Fibroblast of lung (primary cell): ENCODE measurements around the gene SLC2A1. TPM values are rescaled to one million over a fixed set of nuclear protein-coding genes. Genes with fewer than 3 reads are reported as not detected.

Source experiments
- DNase-seq, 2 donors: peaks; one replicate each; pipeline versions ENCODE4 v3.0.0 to v3.0.0-alpha.2; 2010; ENCODE audit warnings: low read depth in 2 of 2
- H2AFZ ChIP-seq: 2 replicates; pipeline ENCODE4 v1.5.1; 2012; ENCODE audit warnings: low read length, control low read depth, inconsistent platforms
- H3K27ac ChIP-seq: 2 replicates; pipeline ENCODE4 v1.5.1; 2011; ENCODE audit warnings: low read length, control low read depth; ENCODE audit not compliant: insufficient read depth
- H3K27me3 ChIP-seq: 2 replicates; pipeline ENCODE4 v1.5.1; 2011; ENCODE audit warnings: mild to moderate bottlenecking, low read length; ENCODE audit not compliant: control insufficient read depth, insufficient read depth
- H3K36me3 ChIP-seq: 2 replicates; pipeline ENCODE4 v1.5.1; 2011; ENCODE audit warnings: low read length; ENCODE audit not compliant: control insufficient read depth, insufficient read depth
- H3K4me1 ChIP-seq: 2 replicates; pipeline ENCODE4 v1.5.1; 2011; ENCODE audit warnings: low read length; ENCODE audit not compliant: control insufficient read depth, insufficient read depth; ENCODE audit errors: extremely low read depth
- H3K4me2 ChIP-seq: 2 replicates; pipeline ENCODE4 v1.5.1; 2011; ENCODE audit warnings: low read length, control low read depth; ENCODE audit not compliant: insufficient read depth; ENCODE audit errors: extremely low read depth
- H3K4me3 ChIP-seq, 4 experiments: fragments of 200-600 bp in 1 of 4; sonication (generic) in 1 of 4; replicated peaks in 1 of 4; 2 replicates each; pipeline ENCODE4 v1.5.1; 2011 to 2016; ENCODE audit warnings: low read length in 4 of 4, low read depth in 3 of 4, mild to moderate bottlenecking in 3 of 4, control low read depth in 2 of 4, inconsistent platforms in 1 of 4, mixed read lengths in 1 of 4; ENCODE audit not compliant: insufficient read depth in 1 of 4; ENCODE audit errors: control extremely low read depth in 1 of 4
- H3K79me2 ChIP-seq: 2 replicates; pipeline ENCODE4 v1.5.1; 2012; ENCODE audit warnings: mild to moderate bottlenecking, low read length, inconsistent platforms; ENCODE audit not compliant: control insufficient read depth, insufficient read depth
- H3K9ac ChIP-seq: 2 replicates; pipeline ENCODE4 v1.5.1; 2011; ENCODE audit warnings: mild to moderate bottlenecking, low read length, control low read depth; ENCODE audit not compliant: insufficient read depth
- H3K9me3 ChIP-seq: 2 replicates; pipeline ENCODE4 v1.5.1; 2012; ENCODE audit warnings: low read depth, low read length; ENCODE audit not compliant: control insufficient read depth, insufficient read depth
- H4K20me1 ChIP-seq: 2 replicates; pipeline ENCODE4 v1.5.1; 2011; ENCODE audit warnings: low read length; ENCODE audit not compliant: control insufficient read depth, insufficient read depth; ENCODE audit errors: extremely low read depth
- CTCF ChIP-seq, 2 donors: IDR thresholded peaks in 1 of 2; conservative IDR thresholded peaks in 1 of 2; 1 replicate in 1 of 2; 2 replicates in 1 of 2; pipeline ENCODE4 v1.5.1; 2011 to 2012; ENCODE audit warnings: low read length in 2 of 2, control low read depth in 1 of 2, inconsistent platforms in 1 of 2, low read depth in 1 of 2, mild to moderate bottlenecking in 1 of 2
- EZH2 ChIP-seq: IDR thresholded peaks from 2 replicates; pipeline ENCODE4 v1.5.1; 2012; ENCODE audit warnings: low read length, control low read depth, mild to moderate bottlenecking; ENCODE audit errors: missing control alignments
- polyA plus RNA-seq, 2 donors: library from polyadenylated mRNA; depleted of rRNA in 1 of 2; stranded (reverse) in 1 of 2; unstranded in 1 of 2; fragments of >200 nt; gene quantifications; 2 replicates each; pipeline ENCODE4 v1.2.1, GENCODE V29; 2011 to 2012; ENCODE audit warnings: missing spikeins in 1 of 2
- total RNA-seq: library from RNA; depleted of rRNA; stranded (reverse); fragments of >200 nt; gene quantifications from 2 replicates; pipeline ENCODE4 v1.2.1, GENCODE V29; 2014

The SLC2A1 gene
- total and polyA plus RNA-seq, 2 donors (not counting 1 experiment from before 2014, with no cell fraction given) = 29.9 to 56.5 TPM

- Histone ChIP-seq H3K27ac (no peak overlapping the region), H3K9me3 (no peaks in the 10 kb centered on the region), H4K20me1 (no peaks in the 10 kb centered on the region), H3K4me2 (no peak overlapping the region), H2AFZ (no peak overlapping the region), H3K27me3 (peaks cover 2% of the 10 kb centered on the region), H3K36me3 (no peaks in the 10 kb centered on the region), H3K79me2 (no peaks in the 10 kb centered on the region), H3K9ac (no peak overlapping the region), H3K4me1 (no peaks in the 10 kb centered on the region), H3K4me3 (no peak overlapping the region)
- no peak for TF ChIP-seq CTCF (conservative IDR thresholded peaks at IDR 0.05 in 1 of 2, IDR thresholded peaks at IDR 0.05 in 1 of 2; ENCODE audit: low read depth in 1 of 2, low read length in 2 of 2)
- no peak for TF ChIP-seq EZH2
- DNase-seq = no peak
Measured at GRCh38 chr1:43002116-43002515, 43.4 kb upstream of the SLC2A1 start.

GRCh38 chr1:43001434-43001833, 42.8 kb upstream of the SLC2A1 start:
- Histone ChIP-seq H4K20me1 (no peaks in the 10 kb centered on the region), H3K9me3 (no peaks in the 10 kb centered on the region), H3K4me2 (no peak overlapping the region), H3K27me3 (peaks cover 2% of the 10 kb centered on the region), H3K4me1 (no peaks in the 10 kb centered on the region), H3K79me2 (no peaks in the 10 kb centered on the region), H3K27ac (no peak overlapping the region), H3K36me3 (no peaks in the 10 kb centered on the region), H3K9ac (no peak overlapping the region), H3K4me3 (no peak overlapping the region), H2AFZ (no peak overlapping the region)
- no peak for DNase-seq
- TF ChIP-seq EZH2 (no peak), CTCF (conservative IDR thresholded peaks at IDR 0.05 in 1 of 2, IDR thresholded peaks at IDR 0.05 in 1 of 2; ENCODE audit: low read depth in 1 of 2, low read length in 2 of 2) (no peak)

- Histone ChIP-seq H3K4me2 (no peak overlapping the region), H4K20me1 (no peaks in the 10 kb centered on the region), H3K79me2 (no peaks in the 10 kb centered on the region), H3K27ac (no peak overlapping the region), H3K36me3 (no peaks in the 10 kb centered on the region), H3K4me3 (no peak overlapping the region), H2AFZ (no peak overlapping the region), H3K9ac (no peak overlapping the region), H3K9me3 (no peaks in the 10 kb centered on the region), H3K4me1 (no peaks in the 10 kb centered on the region), H3K27me3 (peaks cover 2% of the 10 kb centered on the region)
- TF ChIP-seq EZH2 = no peak
- no peak for TF ChIP-seq CTCF (conservative IDR thresholded peaks at IDR 0.05 in 1 of 2, IDR thresholded peaks at IDR 0.05 in 1 of 2; ENCODE audit: low read depth in 1 of 2, low read length in 2 of 2)
- DNase-seq = no peak
Measured at GRCh38 chr1:43000271-43000670, 41.6 kb upstream of the SLC2A1 start.
